Hindlimb muscle (tissue), 1 donor: ENCODE measurements around the gene CLEC9A. TPM values are rescaled to one million over a fixed set of nuclear protein-coding genes. Genes with fewer than 3 reads are reported as not detected.
"Not testable (repeated sequence)": the region's sequence is repeated elsewhere in the genome, so short reads cannot be mapped to it uniquely, and the experiment has no call there.

Experiments used
- DNase-seq: peaks from one replicate; pipeline ENCODE4 v3.0.0-alpha.2; 2013
- polyA plus RNA-seq: library from polyadenylated mRNA; unstranded; fragments of 120-200 nt; gene quantifications from one replicate; pipeline ENCODE4 v1.2.1, GENCODE V29; 2013; ENCODE audit not compliant: insufficient read length

The CLEC9A gene
- polyA plus RNA-seq: 0.12 TPM

GRCh38 chr12:10030446-10030845, at the start of gene CLEC9A:
Gene CLEC9A (plus strand): TSS chr12:10030682. CDS start chr12:10052688, 22,006 bp downstream.
- no peak for DNase-seq

- DNase-seq: no peak
Measured at GRCh38 chr12:9991876-9992275, 38.6 kb upstream of the CLEC9A start.

DNA sequence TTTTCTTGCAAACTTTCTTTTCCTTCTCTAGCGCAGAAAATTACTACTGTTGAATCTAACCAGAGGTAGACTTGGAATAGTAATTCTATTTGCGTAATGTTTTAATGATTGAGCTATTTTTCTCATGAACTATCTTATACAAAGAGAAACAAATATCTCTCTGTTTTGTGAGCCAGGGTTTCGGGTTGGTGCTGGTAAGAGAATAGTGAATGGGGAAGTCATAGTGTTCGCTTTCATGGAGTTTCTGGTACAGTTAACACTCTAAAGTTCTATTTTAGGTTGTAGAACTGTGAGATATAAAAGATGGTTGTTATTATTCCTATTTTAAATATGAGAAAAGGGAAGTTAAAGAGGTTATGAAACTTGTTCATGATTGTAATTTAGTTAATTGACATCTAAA, 38.2 kb upstream of the CLEC9A start:
- no peak for DNase-seq

DNA sequence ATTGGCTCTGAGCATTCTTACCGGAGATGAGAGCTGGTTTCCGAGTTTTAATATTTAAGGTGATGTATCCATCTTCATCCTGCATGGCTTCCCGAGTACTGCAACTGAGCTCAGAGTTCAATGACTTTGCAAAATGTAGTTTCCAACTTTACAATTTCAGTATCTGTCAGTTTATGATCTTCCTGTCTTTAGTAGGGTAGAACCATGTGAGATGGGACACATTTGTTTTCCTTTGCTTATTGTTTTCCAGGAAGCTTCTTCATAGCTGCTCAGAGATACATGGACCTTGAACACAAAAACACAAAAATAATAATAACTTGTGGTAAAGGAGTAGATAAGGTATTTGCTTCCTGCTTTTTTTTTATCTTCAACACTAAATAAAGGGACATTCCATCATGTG, 31.5 kb upstream of the CLEC9A start, which contains the start of gene CLEC1B:
CLEC1B (minus strand) TSS at position 106 of the 400 bp plus-strand sequence; CDS start at position 85, 21 bp downstream.
- DNase-seq: no peak

GRCh38 chr12:10001171-10001776, 29.2 kb upstream of the CLEC9A start:
- no peak for DNase-seq

GRCh38 chr12:10012630-10013330, 17.7 kb upstream of the CLEC9A start:
- DNase-seq: no peak

GRCh38 chr12:10015450-10015849, 15.0 kb upstream of the CLEC9A start:
- DNase-seq: no peak

- no peak for DNase-seq
Measured at GRCh38 chr12:10016881-10017280, 13.6 kb upstream of the CLEC9A start.

DNA sequence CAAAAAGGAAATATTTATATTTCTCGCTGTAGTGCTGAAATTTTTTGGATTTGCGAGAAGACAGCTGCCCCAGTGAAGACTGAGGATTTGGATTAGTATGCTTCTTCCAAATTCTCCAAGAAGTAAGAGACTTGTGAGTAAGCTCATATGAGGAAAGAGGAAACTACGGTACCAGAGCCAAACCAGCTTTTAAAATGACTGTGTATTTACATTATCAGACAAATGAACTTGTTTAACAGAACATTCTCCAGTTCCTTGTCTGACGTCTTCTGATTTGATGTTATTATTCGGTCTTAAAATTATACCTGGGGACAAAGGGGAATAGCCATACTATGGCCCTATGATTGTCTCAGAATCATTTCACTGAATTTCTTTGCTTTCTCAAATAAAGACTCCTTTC, 12.1 kb upstream of the CLEC9A start:
- DNase-seq: no peak

DNA sequence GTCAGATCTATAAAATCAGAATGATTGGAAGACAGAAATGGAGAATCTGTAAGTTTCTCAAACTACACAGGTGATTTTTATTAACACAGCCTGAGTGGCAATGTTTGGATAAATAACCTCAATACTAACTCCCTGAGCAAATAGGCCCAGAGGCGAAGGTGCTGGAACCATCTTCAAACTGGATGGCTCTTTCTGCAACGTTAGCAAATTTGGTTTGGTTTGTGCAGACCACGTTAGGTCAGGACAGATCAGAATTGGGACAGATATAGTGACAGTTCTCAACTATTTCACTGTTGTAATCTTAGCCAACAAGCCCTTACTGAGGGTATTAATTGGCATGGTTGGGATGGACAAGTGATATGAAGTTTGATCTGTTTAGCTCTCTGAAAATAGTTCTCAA, 9.1 kb upstream of the CLEC9A start:
- no peak for DNase-seq

GRCh38 chr12:10025236-10025635, 5.2 kb upstream of the CLEC9A start:
- no peak for DNase-seq

DNA sequence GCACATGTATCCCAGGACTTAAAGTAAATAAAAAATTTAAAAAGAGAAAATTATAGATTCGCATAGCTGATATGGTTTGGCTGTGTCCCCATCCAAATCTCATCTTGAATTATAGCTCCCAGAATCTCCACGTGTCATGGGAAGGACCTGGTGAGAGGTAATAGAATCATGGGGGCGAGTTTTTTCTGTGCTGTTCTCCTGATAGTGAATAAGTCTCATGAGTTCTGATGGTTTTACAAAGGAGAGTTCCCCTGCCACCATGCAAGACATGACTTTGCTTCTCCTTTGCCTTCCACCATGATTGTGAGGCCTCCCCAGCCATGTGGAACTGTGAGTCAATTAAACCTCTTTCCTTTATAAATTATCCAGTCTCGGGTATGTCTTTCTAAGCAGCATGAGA, 3.8 kb upstream of the CLEC9A start:
- DNase-seq: not testable (repeated sequence)

GRCh38 chr12:10027311-10027710, 3.2 kb upstream of the CLEC9A start:
- no peak for DNase-seq

DNA sequence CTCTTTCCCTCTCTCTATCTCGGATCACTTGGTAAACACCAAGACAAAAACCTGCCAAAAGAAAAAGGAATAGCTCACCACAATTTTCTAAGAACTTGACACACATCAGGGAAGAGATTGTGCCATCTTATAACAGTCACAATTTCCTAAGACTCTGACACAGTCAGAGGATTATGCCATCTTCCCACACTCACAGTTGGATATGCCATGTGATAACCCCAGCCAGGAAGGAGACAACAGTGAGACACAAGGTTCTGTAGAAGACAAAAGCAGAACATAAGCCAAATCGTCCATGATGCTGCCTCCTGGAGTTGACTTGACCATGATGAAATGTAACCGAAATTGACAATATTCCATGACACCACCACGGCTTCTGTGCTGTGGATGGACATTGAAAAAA, 2.8 kb upstream of the CLEC9A start:
- no peak for DNase-seq

GRCh38 chr12:10031321-10031720, 839 bp downstream of the CLEC9A start:
- DNase-seq: no peak

DNA sequence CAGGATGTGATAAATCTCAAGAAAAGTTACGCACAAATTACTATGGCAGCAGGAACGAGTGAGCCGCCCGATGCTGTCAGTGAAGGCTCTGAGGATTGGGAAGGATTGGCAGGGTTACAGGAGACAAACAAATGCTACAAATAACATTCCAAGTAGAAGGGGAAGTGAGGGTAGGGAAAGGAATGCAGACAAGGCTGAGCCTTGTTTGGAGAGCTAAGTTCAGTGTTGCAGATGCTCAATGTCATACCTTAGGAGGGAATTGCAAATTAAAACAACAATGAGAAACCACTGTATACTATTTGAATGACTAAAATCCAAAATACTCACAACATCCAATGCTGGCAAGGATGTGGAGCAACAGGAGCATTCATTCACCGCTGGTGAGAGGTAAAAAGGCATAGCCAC, 1.3 kb downstream of the CLEC9A start:
- no peak for DNase-seq

DNA sequence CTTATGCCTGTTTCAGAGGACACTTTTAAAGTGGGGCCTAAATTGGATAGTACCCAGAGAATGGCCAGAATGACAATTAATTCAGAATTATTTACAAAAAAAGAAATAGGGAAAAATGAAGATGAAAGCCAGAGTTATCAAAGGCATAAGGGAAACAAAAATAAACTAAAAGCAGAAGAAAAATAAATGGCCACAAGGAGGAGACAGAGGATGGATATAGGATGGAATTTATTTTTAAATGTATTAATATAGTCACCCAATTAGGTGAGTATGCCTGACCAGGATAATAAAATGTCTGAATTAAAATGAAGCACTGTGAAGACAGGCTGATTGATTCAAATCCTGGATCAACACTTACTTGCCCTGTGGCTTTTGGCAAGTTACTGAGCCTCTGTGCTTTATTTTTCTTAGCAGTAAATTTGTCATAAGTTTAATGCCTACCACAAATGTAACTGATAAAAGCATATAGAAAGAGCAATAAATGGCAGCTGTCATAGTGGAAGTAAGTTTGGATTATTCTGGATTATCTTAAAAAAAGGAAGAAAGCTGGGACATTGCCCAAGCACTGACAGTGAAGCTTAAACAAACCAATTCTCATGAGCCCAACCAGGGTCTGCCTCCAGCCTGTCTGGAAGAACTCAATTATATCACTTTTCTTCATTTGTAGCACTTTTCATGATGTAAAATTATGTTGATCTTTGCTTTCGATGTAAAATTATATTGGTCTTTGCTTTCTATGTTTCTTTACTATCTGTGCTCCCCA, 3.5 kb downstream of the CLEC9A start:
- peak; percentile 16 for DNase-seq

DNA sequence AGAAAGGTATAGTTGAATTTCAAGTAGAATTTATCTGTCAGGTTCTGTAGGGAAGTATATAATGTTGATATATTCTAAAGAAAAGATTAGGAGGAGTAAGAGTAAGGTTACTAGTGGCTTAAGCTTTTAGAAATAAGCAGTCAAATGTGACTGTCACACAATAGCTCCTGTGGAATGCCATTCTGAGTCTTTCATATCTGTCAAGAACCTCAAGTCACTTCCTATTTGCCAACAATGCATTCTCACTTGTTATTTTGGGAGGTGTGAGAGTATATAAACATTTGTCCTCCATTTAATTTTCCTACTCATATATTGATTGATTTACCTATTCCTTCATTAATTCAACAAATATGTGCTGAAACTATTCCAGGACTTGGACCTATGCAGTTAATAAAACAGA, 11.7 kb downstream of the CLEC9A start:
- DNase-seq: no peak

- no peak for DNase-seq
Measured at GRCh38 chr12:10048526-10048925, 18.0 kb downstream of the CLEC9A start.

DNA sequence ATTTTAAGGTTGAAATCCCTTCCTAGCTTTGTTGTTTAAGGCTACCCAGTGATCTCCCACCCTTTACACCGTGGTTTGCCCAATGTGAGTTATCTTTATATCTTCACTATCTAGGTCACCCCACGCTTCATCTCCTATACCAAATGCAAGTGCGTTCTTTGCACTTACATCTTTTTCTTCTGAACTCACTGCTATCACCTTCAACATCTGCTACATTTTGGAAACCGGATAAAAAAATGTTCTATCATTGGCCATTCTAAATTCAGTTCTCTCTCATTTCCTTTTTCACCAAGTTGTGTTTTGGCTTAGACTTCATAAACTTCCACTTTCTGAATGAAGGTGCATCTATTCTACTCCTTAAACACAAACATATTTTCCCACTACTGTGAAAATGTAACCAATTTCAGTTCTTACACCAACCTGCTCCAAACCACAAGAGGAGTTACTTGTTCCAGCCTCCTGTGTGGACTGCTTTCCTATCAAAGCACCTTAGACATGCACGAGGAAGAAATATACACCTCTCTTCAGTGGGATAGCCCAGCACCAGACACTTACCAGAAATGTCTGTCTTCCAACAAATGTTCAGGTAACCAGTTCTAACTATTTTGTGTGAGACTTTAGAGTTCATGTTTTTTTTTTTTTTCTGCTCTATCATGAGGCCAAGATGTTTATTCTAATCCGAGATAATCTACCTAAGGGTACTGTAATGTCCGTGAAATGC, 21.9 kb downstream of the CLEC9A start:
- DNase-seq: no peak

DNA sequence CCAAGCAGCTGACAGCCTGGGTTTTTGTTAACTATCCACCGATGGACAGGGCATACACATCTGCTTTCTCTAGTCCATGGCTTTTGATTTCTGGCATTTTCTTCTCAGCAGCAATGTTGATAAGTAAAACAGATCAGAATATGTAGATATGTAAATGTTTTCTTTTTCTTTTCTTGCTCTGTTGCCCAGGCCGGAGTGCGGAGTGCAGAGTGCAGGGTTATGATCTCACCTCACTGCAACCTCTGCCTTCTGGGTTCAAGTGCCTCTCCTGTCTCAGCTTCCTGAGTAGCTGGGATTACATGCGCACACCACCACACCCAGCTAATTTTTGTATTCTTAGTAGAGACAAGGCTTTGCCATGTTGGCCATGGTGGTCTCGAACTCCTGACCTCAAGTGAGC, 27.9 kb downstream of the CLEC9A start:
- no peak for DNase-seq

- no peak for DNase-seq
Measured at GRCh38 chr12:10065241-10065640, 34.8 kb downstream of the CLEC9A start.

GRCh38 chr12:10067264-10067663, 36.8 kb downstream of the CLEC9A start:
- no peak for DNase-seq
